ENCODE measurements around the gene GPR137B. TPM values are rescaled to one million over a fixed set of nuclear protein-coding genes. Genes with fewer than 3 reads are reported as not detected.
A peak's percentile ranks its signal among the peaks of the same experiment; 100 is the strongest.
"Not testable (repeated sequence)": the region's sequence is repeated elsewhere in the genome, so short reads cannot be mapped to it uniquely, and the experiment has no call there.

GPR137B gene
- total RNA-seq, 2 donors from 2014 or later = 3.8 to 9.5 TPM

GRCh38 chr1:236154671-236155398 lies 12.5 kb downstream of the GPR137B start:
- no peak for ATAC-seq
- DNase-seq = no peak
- intact Hi-C loops (cut with DNase I, micrococcal nuclease) = no loop called here

GRCh38 chr1:236155399-236155767 lies 13.0 kb downstream of the GPR137B start:
- ATAC-seq (no peak), DNase-seq (no peak)
- intact Hi-C loops (cut with DNase I, micrococcal nuclease) = no loop called here

- intact Hi-C loops (cut with DNase I, micrococcal nuclease) = no loop called here
- ATAC-seq = no peak
- DNase-seq = no peak
Observed at GRCh38 chr1:236155841-236156503, 13.6 kb downstream of the GPR137B start.

GRCh38 chr1:236156512-236157208 lies 14.3 kb downstream of the GPR137B start:
- intact Hi-C loops (cut with DNase I, micrococcal nuclease) = no loop called here
- ATAC-seq (peak; percentile 38), DNase-seq (peak; percentile 35 to 49)

DNA sequence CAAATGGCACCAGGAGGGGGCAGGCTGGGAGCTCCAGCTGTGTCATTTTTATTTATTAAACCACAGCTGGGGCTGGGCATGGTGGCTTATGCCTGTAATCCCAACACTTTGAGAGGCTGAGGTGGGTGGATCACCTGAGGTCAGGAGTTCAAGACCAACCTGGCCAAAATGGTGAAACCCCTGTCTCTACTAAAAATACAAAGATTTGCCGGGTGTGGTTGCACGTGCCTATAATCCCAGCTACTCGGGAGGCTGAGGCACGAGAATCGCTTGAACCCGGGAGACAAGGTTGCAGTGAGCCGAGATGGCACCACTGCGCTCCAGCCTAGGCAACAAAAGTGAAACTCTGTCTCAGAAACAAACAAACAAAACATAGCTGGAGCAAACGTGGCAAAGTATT lies 15.7 kb downstream of the GPR137B start:
- DNase-seq; ATAC-seq; intact Hi-C loops (cut with DNase I, micrococcal nuclease): not testable (repeated sequence)

DNA sequence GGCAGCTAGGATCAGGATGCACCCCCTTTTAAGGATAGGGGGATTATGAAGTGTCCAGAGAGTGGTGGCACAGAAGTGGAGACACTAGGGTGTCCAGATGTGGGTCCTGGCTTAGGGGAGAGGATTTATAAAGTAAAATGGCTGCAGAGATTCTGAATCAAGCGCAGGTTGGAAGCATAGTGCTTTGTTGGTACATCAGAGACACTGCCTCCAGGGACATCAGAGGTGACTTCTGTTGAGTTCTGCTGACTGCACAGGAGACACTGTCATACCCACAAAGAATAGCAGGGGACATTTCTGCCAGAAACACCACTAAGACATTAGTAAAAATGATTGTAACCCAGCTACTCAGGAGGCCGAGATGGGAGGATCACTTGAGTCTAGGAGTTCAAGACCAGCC lies 16.4 kb downstream of the GPR137B start:
- no peak for DNase-seq
- intact Hi-C loops (cut with DNase I, micrococcal nuclease) = no loop called here
- no peak for ATAC-seq

DNA sequence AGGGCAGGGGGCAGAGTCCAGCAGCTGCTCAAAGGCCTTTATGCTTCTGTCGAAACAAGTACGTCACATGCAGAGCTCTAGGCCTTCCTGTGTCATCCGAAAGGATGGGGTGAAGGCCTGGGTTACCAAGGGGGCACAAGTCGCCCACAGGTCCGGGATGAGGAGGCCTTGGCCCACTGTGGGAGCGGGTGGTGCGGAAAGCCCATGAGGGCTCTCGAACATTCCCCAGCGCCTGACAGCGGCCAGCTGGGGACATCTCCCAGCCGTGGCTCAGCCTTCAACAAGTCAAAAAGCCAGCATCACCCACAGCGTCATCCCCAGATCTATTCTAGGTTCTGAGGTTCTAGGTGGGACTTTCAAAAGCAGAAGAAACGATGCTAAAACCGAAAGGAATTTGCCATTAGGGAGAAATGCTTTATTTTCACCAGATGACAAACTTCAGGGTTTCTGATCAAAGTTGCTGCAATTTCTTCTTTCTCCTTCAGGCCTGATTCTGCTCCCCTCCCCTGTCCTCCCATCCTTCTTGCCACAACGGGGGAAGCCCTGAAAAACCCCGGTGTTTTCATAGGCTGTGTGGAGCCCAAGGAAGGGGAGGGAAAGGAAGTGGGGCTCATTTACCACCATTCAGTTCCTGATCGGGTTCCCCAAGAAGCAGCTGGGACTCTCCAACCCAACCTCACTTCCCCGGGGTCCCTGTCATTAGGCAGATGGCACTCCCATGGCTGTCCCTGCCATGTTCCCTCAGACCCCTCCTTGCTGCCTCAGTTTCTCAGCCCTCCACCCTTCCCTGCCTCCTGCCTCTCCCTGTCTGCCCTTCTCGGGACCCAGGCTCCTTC lies 17.6 kb downstream of the GPR137B start:
- peak; percentile 89 for ATAC-seq
- DNase-seq = peak in 1 of 2 donors; percentile 57
- intact Hi-C loops (cut with DNase I, micrococcal nuclease) = no loop called here

- DNase-seq (no peak), ATAC-seq (no peak)
- intact Hi-C loops (cut with DNase I, micrococcal nuclease) = no loop called here
Observed at GRCh38 chr1:236160540-236161127, 18.3 kb downstream of the GPR137B start.

- DNase-seq (no peak), ATAC-seq (no peak)
- intact Hi-C loops (cut with DNase I, micrococcal nuclease) = no loop called here
Observed at GRCh38 chr1:236161230-236161629, 18.9 kb downstream of the GPR137B start.

- DNase-seq; ATAC-seq; intact Hi-C loops (cut with DNase I, micrococcal nuclease): not testable (repeated sequence)
Observed at GRCh38 chr1:236161755-236162154, 19.4 kb downstream of the GPR137B start.

DNA sequence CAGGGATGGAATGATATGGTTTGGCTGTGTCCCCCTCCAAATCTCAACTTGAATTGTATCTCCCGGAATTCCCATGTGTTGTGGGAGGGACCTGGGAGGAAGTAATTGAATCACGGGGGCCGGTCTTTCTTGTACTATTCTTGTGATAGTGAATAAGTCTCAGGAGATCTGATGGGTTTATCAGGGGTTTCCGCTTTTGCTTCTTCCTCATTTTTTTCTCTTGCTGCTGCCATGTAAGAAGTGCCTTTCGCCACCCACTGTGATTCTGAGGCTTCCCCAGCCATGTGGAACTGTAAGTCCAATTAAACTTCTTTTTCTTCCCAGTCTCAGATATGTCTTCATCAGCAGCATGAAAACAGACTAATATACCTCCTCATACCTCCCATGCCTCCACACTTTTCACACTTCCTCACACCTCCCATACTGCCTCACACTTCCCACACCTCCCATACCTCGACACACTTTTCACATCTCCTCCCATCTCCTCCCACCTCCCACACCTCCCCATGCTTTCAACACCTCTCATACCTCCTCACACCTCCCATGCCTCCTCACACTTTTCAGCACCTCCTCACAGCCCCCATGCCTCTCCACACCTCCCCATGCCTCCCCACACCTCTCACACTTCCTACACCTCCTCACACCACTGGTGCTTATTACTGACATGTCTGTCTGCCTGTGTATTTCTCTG lies 21.3 kb downstream of the GPR137B start:
- intact Hi-C loops (cut with DNase I, micrococcal nuclease) = no loop called here
- DNase-seq (no peak), ATAC-seq (peak; percentile 51)

DNA sequence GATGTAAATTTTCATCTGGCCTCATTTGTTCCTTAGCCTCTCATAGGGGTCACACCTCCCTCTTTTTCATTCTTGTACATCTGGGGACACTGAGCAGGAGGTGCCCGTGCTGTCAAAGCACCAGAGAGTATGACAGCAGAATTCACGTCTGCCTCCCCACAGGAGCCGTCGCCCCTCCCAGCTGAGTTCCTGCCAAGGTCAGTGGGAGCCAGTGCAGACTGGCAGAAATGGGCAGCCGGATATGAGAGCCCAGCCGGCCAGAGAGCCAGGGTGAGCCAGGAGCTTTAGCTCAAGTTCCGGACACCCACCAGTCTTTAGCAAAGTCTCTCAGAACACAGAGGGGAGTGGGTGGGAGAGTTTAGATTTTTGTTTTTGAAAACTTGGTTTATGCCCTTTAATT lies 21.9 kb downstream of the GPR137B start:
- intact Hi-C loops (cut with DNase I, micrococcal nuclease) = no loop called here
- DNase-seq = no peak
- ATAC-seq = no peak

DNA sequence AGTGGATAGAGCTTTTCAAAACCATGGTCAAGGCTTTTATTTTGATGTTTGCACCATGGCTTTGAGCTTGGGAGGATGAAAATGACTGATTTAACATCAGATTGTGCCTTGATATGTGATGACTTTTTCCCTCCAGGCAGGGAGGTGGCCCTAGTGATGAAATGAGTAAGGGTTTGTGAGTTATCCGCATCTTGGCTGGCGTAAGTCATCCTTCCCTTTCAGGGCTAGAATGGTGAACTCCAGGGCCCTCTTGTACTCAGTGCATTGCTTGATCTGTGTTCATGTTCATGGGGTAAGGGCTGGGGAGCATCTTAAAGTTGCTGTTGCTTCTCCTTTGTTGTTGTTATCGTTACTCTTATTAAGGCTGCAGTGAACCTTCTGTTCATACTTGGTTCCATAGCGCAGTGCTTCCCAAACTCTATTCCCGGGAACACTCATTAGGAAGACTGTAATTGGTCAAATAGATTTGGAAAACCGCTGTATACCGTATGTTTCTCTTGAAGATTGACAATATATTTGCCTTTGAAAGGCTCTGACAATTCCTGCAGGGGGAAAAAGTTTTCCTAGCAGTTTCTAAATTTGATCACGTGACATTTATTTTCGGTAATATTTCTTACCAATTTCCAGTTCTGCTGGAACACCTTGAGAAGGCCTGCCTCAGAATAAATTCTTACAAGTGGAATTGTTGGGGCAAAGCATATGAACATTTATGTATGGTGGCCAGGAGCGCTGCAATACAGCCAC lies 23.1 kb downstream of the GPR137B start:
- intact Hi-C loops (cut with DNase I, micrococcal nuclease) = no loop called here
- ATAC-seq = no peak
- no peak for DNase-seq

- intact Hi-C loops (cut with DNase I, micrococcal nuclease) = no loop called here
- DNase-seq (no peak), ATAC-seq (no peak)
Observed at GRCh38 chr1:236166041-236166440, 23.7 kb downstream of the GPR137B start.

- no peak for ATAC-seq
- intact Hi-C loops (cut with DNase I, micrococcal nuclease) = no loop called here
- no peak for DNase-seq
Observed at GRCh38 chr1:236167154-236167553, 24.8 kb downstream of the GPR137B start.

DNA sequence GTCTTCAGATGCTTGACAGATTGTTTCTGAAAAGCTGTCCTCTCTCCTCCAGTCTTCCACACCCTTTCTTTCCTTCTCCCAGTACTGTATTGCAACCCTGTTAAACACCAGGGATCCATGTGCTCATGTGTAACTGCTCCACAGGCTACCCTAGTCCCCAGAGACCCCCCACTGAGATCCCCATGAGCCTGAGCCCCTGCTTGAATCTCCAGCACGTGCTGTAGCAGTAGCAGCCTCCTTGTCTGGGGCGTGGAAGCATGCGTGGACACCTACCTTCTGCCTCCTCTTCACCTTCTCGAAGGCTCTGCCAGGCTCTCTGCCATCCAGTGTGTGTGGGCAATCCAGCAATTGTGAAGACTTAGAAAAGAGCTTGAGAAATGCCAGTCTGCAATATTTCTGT lies 25.2 kb downstream of the GPR137B start:
- no peak for ATAC-seq
- intact Hi-C loops (cut with DNase I, micrococcal nuclease) = no loop called here
- DNase-seq = no peak

DNA sequence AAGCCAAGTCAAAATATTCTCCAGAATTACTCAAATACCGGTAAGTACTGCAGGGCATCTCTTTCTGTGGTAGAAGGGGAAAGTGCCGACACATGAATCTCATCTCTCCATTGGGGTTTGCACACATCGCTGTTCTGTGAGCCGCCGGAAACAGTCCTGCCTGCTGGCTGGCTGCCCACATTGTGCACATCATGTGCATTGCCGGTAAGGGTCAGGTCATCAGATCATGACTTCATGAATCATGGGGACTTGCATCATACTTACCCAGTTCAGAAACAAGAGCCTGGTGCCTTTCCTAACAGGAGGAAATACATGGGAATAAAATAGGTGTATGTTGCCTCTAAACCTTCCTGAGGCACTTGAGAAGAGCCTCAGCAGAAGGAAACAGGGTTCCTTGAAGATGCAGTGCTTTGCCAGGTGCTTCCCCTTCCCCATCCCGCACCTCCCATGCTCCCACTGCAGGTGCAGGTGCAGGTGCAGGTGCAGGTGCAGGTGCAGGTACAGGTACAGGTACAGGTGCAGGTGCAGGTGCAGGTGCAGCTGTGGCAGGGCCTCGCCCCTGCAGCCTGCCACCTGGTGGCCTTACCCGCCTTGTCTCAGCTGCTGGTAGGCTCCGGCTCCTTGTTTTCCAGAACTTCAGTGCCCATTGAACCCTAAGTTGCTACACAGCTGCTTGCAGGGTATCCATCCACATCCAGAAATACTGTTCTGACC lies 26.5 kb downstream of the GPR137B start:
- ATAC-seq (peak; percentile 87), DNase-seq (peak in 1 of 2 donors; percentile 53)
- intact Hi-C loops (cut with DNase I, micrococcal nuclease) = no loop called here
